CD14-positive monocyte (primary cell): ENCODE data around the gene COL24A1. TPM values are rescaled to one million over a fixed set of nuclear protein-coding genes. Genes with fewer than 3 reads are reported as not detected.

ENCODE experiments used
- DNase-seq, 3 donors: peaks; one replicate each; pipeline ENCODE4 v3.0.0-alpha.2; 2011 to 2022
- H2AFZ ChIP-seq: 2 replicates; pipeline ENCODE4 v1.6.0; 2012; ENCODE audit warnings: mild to moderate bottlenecking, low read depth, low read length, inconsistent platforms; ENCODE audit not compliant: insufficient read depth, poor library complexity, severe bottlenecking
- H3K27ac ChIP-seq, 2 donors: 1 replicate in 1 of 2; 2 replicates in 1 of 2; pipeline ENCODE4 v1.5.1; 2012 to 2013; ENCODE audit warnings: low read length in 2 of 2, control low read depth in 1 of 2, inconsistent platforms in 1 of 2, low read depth in 1 of 2, mild to moderate bottlenecking in 1 of 2
- H3K27me3 ChIP-seq, 2 donors: one replicate each; pipeline versions ENCODE4 v1.6.0 to v1.6.1; 2011 to 2013; ENCODE audit warnings: low read length in 2 of 2; ENCODE audit not compliant: control insufficient read depth in 2 of 2, insufficient read depth in 2 of 2
- H3K36me3 ChIP-seq, 2 donors: replicated peaks in 1 of 2; 1 replicate in 1 of 2; 2 replicates in 1 of 2; pipeline versions ENCODE4 v1.5.1 to v1.6.1; 2012 to 2013; ENCODE audit warnings: low read length in 2 of 2, control low read depth in 1 of 2, inconsistent platforms in 1 of 2, mild to moderate bottlenecking in 1 of 2; ENCODE audit not compliant: insufficient read depth in 2 of 2, control insufficient read depth in 1 of 2
- H3K4me1 ChIP-seq, 2 donors: 1 replicate in 1 of 2; 2 replicates in 1 of 2; pipeline versions ENCODE4 v1.5.1 to v1.6.1; 2012 to 2013; ENCODE audit warnings: low read length in 2 of 2, control low read depth in 1 of 2, inconsistent platforms in 1 of 2, mild to moderate bottlenecking in 1 of 2, moderate library complexity in 1 of 2; ENCODE audit not compliant: insufficient read depth in 2 of 2, control insufficient read depth in 1 of 2
- H3K4me2 ChIP-seq: replicated peaks from 2 replicates; pipeline ENCODE3; 2012; ENCODE audit warnings: low read length, moderate library complexity, mild to moderate bottlenecking; ENCODE audit not compliant: poor library complexity, severe bottlenecking; ENCODE audit errors: extremely low read depth
- H3K4me3 ChIP-seq, 3 experiments: fragments of 200-600 bp in 1 of 3; sonication (generic) in 1 of 3; replicated peaks in 1 of 3; 1 replicate in 2 of 3; 2 replicates in 1 of 3; pipeline ENCODE4 v1.5.1; 2011 to 2013; ENCODE audit warnings: low read length in 3 of 3, mild to moderate bottlenecking in 3 of 3, control low read depth in 2 of 3, low read depth in 2 of 3, inconsistent platforms in 1 of 3, moderate library complexity in 1 of 3
- H3K79me2 ChIP-seq: 2 replicates; pipeline ENCODE4 v1.6.0; 2012; ENCODE audit warnings: mild to moderate bottlenecking, control low read depth, inconsistent platforms, low read length, moderate library complexity; ENCODE audit not compliant: insufficient read depth
- H3K9ac ChIP-seq: 2 replicates; pipeline ENCODE4 v1.6.0; 2017; ENCODE audit warnings: low read length, mild to moderate bottlenecking; ENCODE audit not compliant: insufficient read depth, poor library complexity, severe bottlenecking
- H3K9me3 ChIP-seq, 2 donors: replicated peaks in 1 of 2; 1 replicate in 1 of 2; 2 replicates in 1 of 2; pipeline versions ENCODE4 v1.5.1 to v1.6.1; 2012 to 2013; ENCODE audit warnings: low read length in 2 of 2, control low read depth in 1 of 2; ENCODE audit not compliant: control insufficient read depth in 1 of 2, insufficient read depth in 1 of 2
- H4K20me1 ChIP-seq: 2 replicates; pipeline ENCODE4 v1.6.0; 2012; ENCODE audit warnings: mild to moderate bottlenecking, low read length, control low read depth, moderate library complexity; ENCODE audit not compliant: insufficient read depth
- H3K27ac Mint-ChIP-seq, 7 donors: one replicate each; pipeline ENCODE4 v1.8.0; 2020; ENCODE audit warnings: mild to moderate bottlenecking in 7 of 7, mixed read lengths in 7 of 7, moderate library complexity in 6 of 7, inconsistent platforms in 2 of 7
- H3K27me3 Mint-ChIP-seq, 3 donors: one replicate each; pipeline ENCODE4 v1.8.0; 2021 to 2022; ENCODE audit warnings: low read depth in 3 of 3, mild to moderate bottlenecking in 3 of 3, mixed read lengths in 3 of 3, moderate library complexity in 3 of 3, inconsistent platforms in 1 of 3
- H3K36me3 Mint-ChIP-seq, 2 donors: one replicate each; pipeline ENCODE4 v1.8.0; 2020; ENCODE audit warnings: mixed read lengths in 2 of 2, inconsistent platforms in 1 of 2, mild to moderate bottlenecking in 1 of 2
- H3K4me1 Mint-ChIP-seq: one replicate; pipeline ENCODE4 v1.8.0; 2020; ENCODE audit warnings: mild to moderate bottlenecking, mixed read lengths
- H3K4me3 Mint-ChIP-seq, 2 donors: one replicate each; pipeline ENCODE4 v1.8.0; 2020; ENCODE audit warnings: mild to moderate bottlenecking in 2 of 2, mixed read lengths in 2 of 2, moderate library complexity in 1 of 2
- H3K9me3 Mint-ChIP-seq, 7 donors: one replicate each; pipeline ENCODE4 v1.8.0; 2020 to 2022; ENCODE audit warnings: mixed read lengths in 7 of 7, mild to moderate bottlenecking in 6 of 7, moderate library complexity in 6 of 7, inconsistent platforms in 2 of 7
- CTCF ChIP-seq: fragments of 200-600 bp; IDR thresholded peaks from one replicate; pipeline ENCODE4 v1.8.0; 2022; ENCODE audit warnings: antibody characterized with exemption, mild to moderate bottlenecking
- WGBS: methylation state at CpG from one replicate; pipeline ENCODE4 v1.1.5; 2013; ENCODE audit warnings: missing lambda C conversion rate; ENCODE audit not compliant: insufficient coverage; 5-methylcytosine and 5-hydroxymethylcytosine counted together
- intact Hi-C, 2 donors: fragments of 100-400 bp; cut with micrococcal nuclease; formaldehyde crosslinking; loops; one replicate each; pipeline versions ENCODE4 v1.15.0 to v1.15.1; 2023
- polyA plus RNA-seq, 3 donors: library from polyadenylated mRNA; depleted of rRNA in 1 of 3; unstranded in 2 of 3; stranded (reverse) in 1 of 3; fragments of 300-500 nt in 2 of 3; fragments of >200 nt in 1 of 3; fragmentation: Illumina TruSeq in 2 of 3; gene quantifications; 1 replicate in 2 of 3; 2 replicates in 1 of 3; pipeline ENCODE4 v1.2.3, GENCODE V29; 2012 to 2021

Gene COL24A1
- polyA plus RNA-seq, 3 donors: 0.05 to 0.13 TPM; not detected in 1

GRCh38 chr1:85748120-85748519 is 408.5 kb downstream of the COL24A1 start:
- H3K9me3 Mint-ChIP-seq: peaks cover 0 to 2% (median 0%) of the 10 kb centered on the region in 7 donors
- no peaks in the 10 kb centered on the region for H3K4me1 Mint-ChIP-seq
- H3K4me1 ChIP-seq: no peaks in the 10 kb centered on the region
- H3K27ac Mint-ChIP-seq: no peak overlapping the region
- H3K27me3 Mint-ChIP-seq: no peaks in the 10 kb centered on the region
- H3K4me3 Mint-ChIP-seq: no peak overlapping the region
- no peak overlapping the region for H3K4me3 ChIP-seq
- H3K9ac ChIP-seq: no peak overlapping the region
- no peak for DNase-seq
- no peak overlapping the region for H3K4me2 ChIP-seq
- H3K27me3 ChIP-seq: no peaks in the 10 kb centered on the region
- no CpG with 5 or more reads among the region's 1 CpG for WGBS
- H2AFZ ChIP-seq: no peak overlapping the region
- H4K20me1 ChIP-seq: no peaks in the 10 kb centered on the region
- no peaks in the 10 kb centered on the region for H3K36me3 ChIP-seq
- H3K9me3 ChIP-seq: no peaks in the 10 kb centered on the region
- intact Hi-C loops: no loop called here
- H3K27ac ChIP-seq: no peak overlapping the region
- peaks cover 0 to 3% of the 10 kb centered on the region in 2 donors for H3K36me3 Mint-ChIP-seq
- no peaks in the 10 kb centered on the region for H3K79me2 ChIP-seq
- no peak for TF ChIP-seq CTCF

GRCh38 chr1:85746777-85747176 is 409.8 kb downstream of the COL24A1 start:
- Mint-ChIP-seq H3K27me3 (no peaks in the 10 kb centered on the region), H3K36me3 (peaks cover 2 to 3% of the 10 kb centered on the region in 2 donors), H3K9me3 (peaks cover 0 to 3% (median 0%) of the 10 kb centered on the region in 7 donors), H3K27ac (no peak overlapping the region), H3K4me3 (no peak overlapping the region), H3K4me1 (no peaks in the 10 kb centered on the region)
- no peak overlapping the region for H3K9ac ChIP-seq
- no peak overlapping the region for H3K4me3 ChIP-seq
- no peak overlapping the region for H3K4me2 ChIP-seq
- H3K79me2 ChIP-seq: no peaks in the 10 kb centered on the region
- no peaks in the 10 kb centered on the region for H4K20me1 ChIP-seq
- H3K27me3 ChIP-seq: no peaks in the 10 kb centered on the region
- intact Hi-C loops: no loop called here
- WGBS: no CpG with 5 or more reads among the region's 3 CpGs
- no peak for TF ChIP-seq CTCF
- no peak overlapping the region for H3K27ac ChIP-seq
- no peak for DNase-seq
- no peaks in the 10 kb centered on the region for H3K36me3 ChIP-seq
- no peaks in the 10 kb centered on the region for H3K9me3 ChIP-seq
- no peak overlapping the region for H2AFZ ChIP-seq
- H3K4me1 ChIP-seq: no peaks in the 10 kb centered on the region
